KBM-7 (cell line): Measurements from ENCODE around the gene DENND1A.
"Not testable (repeated sequence)": the region's sequence is repeated elsewhere in the genome, so short reads cannot be mapped to it uniquely, and the experiment has no call there.

ENCODE experiments used
- DNase-seq: peaks from one replicate; pipeline ENCODE4 v3.0.0-alpha.2; 2015
- in situ Hi-C: fragments of 300-500 bp; cut with MboI; formaldehyde crosslinking; loops from 2 replicates; pipeline ENCODE4 v1.14.3; 2020; ENCODE audit warnings: low sequenced_read_pairs, low pct_unique_long_range_greater_than_20kb, mixed read lengths

The DENND1A gene

DNA sequence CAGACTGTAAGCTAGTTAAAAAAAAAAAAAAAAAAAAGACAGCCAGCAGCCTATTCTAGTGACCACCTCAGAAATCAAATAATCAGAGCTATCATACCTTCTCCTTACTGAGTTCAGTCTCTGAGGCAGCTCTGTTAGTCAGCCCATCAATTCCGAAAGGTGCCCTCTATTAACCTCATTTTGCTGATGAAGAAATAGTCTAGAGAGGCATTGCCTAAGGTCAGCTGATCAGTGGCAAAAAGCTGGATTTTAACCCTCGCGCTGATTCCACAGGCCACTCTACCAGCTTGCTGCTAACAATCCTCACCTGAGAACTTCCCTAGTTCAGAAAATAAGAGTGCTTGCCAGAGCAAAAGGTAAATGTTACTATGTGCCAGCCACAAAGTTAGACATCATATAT is 172.0 kb downstream of the DENND1A start:
- in situ Hi-C loops: no loop called here
- no peak for DNase-seq

DNA sequence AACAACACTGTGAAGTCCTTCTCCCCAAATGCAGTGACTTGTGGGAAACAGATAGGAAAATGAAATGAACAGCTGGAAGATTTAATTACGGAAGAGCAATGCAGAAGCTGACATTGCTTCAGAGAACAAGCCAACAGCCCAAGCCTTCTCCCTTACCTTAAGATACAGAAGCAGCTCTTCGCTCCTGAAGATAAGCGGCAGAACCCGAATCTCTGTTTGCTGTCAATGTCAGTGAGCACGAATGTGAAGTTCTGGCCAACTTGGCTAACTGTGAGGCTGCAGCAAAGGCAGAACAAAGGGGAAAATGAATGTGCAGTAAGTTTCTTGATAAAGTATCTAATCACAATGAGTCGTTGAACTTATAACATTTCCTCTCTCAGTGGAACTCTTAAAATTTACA is 172.4 kb downstream of the DENND1A start:
- no peak for DNase-seq
- in situ Hi-C loops: no loop called here

DNA sequence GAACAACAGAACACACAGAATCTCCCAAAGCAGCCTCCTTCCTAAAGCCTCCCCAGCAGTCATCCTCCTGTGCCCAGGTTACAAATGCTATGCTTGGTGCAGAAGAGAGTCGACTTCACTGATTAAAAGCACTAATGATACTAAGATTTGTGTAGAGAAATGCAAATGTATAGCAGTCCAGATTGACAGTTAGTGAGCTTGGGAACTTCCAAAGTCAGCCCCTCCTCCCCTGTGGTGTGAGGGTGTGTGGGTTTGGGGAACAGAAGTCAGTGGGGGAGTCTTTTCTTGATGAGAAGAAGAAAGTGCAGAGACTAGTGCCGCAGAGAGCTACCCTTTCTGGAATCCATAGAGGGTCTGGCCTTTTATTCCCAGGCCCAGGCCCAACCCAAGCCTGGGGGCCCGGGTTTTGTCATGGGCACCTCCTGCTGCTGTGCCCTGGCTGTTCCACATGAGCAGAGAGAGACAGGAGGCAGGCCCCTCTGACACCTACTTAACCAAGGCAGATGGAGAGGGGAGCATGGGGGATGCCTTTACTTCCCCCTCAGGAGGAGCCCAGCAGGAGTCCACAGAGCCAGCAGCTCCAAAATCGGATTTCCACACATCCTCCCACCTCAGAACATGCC is 173.3 kb downstream of the DENND1A start:
- in situ Hi-C loops: no loop called here
- no peak for DNase-seq

DNA sequence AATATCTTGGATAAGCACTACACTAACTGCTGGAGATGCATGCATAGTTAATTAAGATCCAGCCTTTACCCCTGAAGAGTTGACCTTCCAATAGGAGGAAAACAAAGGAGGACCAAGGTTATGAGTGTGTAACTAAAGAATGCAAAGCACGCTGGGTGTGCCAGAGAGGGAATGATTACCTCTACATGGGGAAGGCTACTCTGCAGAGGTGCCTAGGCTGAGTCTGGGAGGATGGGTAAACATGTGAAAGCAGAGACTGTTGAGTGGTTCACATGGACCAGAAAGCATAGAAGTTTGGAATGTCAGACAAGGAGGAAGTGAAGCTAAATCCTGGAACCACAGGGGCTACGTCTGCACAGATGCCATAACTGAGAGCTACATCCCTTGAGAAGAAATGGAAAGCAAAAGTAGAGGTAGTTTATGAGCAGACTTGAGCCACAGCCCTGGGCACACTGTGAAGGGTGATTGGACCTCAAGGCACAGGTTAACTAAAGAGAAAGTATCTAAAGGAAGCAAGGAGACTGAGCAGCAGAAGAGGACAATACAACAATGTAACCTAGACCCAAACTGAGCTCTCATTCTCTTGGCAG is 176.2 kb downstream of the DENND1A start:
- in situ Hi-C loops: no loop called here
- no peak for DNase-seq

DNA sequence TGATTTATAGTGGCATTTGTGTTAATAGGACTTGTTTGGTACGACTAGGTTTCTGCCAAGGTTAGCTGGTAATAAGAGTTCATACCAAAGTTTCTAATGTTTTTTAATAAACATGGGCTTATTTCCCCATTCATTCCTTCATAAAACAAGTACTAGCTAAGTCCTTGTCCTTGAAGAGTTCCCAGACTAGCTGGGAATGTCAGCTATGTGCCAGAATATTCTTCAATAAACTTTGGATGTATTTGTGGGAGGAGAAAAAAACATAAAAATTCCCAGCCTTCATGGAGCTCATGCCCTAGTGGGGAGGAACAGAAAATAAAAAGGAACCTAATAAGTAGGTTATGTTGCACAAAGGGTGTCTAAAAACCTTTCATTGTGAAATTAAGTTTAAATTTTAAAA is 176.9 kb downstream of the DENND1A start:
- in situ Hi-C loops: no loop called here
- DNase-seq: no peak

DNA sequence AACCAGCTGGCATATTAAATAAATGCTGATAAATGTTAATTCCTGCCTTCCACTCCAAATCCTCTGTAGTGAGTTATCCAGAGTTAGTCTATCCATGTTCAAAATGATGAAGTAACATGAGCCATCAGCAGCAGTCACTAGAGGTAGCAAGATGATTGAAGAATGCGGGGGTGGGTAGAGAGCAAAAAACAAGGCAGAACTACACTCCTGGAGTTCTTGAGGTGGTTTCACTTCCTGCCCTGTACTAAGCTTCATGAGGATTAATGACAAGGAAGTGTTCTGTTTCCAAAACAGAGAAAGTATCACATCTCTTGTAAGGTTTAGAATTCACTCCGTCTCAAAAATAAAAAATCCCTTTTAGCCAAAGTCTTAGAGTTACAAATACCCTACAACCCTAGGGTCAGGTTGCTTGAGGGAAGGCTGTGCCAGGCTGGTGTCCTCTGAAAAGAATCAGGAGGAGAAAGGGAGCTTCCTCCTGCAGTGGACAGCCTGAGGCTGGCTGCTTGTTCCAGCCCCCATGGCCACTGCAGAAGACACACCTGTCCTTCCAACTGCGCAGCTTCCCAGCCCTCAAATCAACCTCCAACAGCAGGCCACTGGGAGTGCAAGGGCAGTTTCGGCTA is 180.2 kb downstream of the DENND1A start:
- DNase-seq: peak; percentile 53
- in situ Hi-C loops: no loop called here

DNA sequence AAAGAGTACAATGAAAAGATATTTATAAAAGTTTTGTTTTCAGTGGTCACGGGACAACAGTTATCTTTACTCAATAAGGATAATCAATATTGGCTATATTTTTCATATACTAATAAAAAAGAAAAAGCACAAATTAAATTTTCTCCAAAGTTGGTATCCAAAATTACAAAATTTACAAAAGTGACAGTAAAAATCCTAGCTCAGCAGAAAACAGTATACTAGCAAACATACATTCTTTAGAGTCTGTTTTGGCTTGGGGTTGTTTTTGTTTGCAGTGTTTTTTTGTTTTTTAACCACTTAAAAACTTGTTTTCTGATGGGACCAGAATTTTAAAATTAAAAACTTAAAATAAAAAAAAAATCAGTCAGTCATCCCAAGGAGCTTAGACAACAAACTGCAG is 183.2 kb downstream of the DENND1A start:
- in situ Hi-C loops: no loop called here

DNA sequence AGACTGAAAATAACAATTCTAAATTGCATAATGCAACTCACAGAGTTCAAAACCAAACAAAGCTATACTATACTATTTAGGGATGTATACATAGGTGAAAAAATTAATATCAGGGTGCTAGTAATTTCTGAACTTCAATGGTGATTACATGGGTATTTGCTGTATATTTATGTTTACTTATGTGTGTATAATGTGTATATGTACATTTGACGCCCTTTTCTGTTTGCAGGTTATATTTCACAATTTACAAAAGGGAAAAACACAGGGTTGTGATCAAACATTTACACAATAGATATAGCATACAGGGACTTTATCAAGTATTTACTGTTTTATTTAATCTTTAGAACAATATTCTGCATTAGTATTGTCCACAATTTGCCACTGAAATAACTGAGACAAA is 184.0 kb downstream of the DENND1A start:
- DNase-seq: no peak
- in situ Hi-C loops: no loop called here

More for the DNA sequence above, 183.2 kb downstream of the DENND1A start:
- DNase-seq: no peak

DNA sequence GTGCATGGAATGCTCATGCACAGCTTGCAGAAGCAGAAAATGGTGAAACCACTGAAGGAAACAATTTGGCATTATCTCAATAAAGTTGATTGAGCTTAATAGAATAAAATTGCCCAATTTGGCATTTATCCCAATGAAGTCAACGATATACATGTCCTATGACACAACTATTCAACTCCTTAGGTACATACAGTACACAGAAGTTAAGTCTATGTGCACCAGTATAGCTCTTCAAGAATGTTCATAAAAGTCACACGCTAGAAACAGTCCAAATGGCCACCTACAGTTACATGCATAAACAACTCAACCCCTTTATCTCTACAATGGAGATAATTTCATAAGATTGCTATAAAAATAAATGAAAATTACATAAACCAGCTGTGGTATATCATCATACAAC is 184.5 kb downstream of the DENND1A start:
- in situ Hi-C loops: no loop called here

DNA sequence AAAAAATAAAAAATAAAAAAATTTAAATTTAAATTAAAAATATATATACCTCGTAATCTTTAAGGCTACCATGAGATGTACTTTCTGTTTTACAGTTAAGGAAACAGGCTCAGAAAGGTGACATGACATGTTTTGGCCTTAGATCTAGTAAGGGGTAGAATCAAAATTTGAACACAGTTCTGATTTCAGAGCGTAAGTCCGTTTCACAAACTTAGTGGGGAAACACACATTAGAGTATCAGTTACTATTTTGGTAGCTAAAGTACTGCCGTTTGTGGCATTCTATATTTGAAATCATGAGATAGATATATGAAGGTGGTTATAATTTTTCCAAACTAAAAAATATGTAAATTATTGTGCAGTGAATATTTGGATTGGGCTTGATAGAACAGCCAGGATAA is 186.2 kb downstream of the DENND1A start:
- DNase-seq: no peak
- in situ Hi-C loops: no loop called here

More for the DNA sequence above, 184.5 kb downstream of the DENND1A start:
- DNase-seq: no peak

DNA sequence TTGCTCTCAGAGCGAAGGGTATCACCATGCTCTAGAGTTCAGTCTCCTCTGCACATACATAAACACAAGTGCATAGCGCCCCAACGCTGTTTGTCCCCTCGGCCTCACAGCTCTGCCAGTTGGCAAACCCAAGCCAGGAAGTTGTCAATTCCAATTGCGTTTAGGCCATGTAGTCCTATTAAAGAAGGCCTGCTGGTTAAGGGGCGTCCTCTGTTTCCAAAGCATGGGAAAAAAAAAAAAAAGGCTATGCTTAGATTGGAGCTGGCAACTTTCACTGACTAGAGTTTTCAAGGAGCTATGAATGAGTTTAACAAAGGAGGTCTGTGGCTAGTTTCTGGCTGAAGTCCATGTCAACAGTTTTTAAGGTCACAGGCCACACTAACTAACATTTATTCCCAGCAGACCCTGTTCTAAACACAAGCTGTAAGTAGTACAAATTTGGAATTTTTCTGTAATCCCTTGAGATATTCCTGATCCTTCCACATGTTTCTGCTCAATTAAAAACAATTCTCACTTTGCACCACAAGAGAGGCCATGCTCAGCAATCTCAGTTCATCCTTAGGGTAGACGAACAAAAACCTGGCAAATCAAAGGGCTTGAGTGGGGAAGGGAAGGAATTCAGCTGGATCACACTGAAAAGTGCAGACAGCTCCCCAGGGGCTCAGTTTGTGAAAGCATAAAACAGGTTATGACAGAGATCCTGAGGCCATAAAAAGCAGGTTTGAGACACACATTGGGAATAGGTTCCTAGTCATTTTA is 187.7 kb downstream of the DENND1A start:
- no peak for DNase-seq
- in situ Hi-C loops: no loop called here

DNA sequence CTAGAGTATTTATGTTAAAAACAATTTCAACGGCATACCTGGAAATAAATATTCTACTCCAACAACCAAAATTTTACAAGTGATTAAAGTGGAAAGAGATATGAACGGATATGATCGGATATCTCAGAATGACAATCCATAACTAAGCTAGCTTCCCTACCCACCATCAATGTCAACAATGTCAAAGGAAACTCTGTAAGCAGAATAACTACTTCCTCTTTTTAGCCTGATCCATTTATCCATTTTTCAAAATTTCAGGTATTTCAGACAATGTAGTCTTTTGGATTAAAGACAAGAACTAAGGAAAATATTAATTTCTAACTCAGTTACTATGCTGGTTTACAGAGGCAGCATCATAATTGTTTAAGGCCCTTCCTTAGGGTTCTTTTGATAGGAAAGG is 188.7 kb downstream of the DENND1A start:
- in situ Hi-C loops: no loop called here
- DNase-seq: peak; percentile 62

DNA sequence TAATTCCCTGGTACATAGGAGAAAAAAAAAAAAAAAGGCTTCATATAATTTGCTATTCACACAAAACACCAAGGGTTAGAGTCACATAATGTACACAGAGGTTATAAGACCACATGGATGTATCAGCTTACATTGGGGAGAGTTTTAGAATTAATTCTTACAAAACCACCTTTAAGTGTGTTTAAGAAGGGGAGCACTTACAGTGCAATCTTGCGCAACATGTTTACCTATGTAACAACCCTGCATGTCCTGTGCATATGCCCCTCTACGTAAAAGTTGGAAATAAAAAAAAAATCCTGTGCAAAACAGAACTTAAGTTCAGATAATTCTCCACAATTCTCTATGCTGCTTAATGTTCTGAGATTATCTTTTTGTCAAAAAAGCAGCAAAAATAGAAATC is 190.0 kb downstream of the DENND1A start:
- no peak for DNase-seq
- in situ Hi-C loops: no loop called here

DNA sequence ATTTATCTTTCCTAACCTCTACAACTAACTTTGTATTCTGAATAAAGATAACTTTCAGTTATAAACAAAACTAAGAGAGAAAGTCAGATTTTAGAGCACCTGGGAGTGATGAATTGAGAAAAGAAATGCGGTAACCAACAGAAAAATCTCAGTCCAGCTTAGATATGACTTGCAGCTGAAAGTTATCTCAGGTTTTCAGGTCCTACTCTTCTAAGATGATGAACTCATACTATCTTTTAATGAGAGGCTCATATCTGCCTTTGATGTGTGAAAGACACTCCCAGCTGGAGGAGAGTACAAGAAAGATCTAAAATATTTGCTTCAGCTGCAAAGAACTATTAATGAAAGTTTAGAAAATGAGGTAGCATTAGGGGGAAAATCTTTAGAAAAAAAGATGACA is 190.5 kb downstream of the DENND1A start:
- in situ Hi-C loops: no loop called here
- no peak for DNase-seq

DNA sequence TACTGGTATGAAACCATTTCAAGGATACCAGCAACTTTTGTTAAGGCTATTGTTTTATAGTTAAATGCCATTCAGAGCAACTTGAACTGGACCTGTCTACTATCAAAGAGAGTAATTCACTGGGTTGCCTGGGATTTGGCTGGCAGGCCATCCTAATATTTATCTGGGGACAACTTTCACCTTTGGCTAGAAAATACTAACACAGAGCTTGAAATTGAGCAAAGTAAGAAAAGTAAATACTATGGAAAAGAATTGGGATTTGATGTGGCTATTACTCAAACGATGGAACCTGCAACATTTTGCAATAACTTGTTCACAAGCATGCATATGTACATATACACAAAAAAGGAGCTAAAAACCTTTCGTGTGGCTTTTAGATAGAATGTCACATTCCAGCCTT is 191.3 kb downstream of the DENND1A start:
- in situ Hi-C loops: no loop called here
- DNase-seq: no peak

DNA sequence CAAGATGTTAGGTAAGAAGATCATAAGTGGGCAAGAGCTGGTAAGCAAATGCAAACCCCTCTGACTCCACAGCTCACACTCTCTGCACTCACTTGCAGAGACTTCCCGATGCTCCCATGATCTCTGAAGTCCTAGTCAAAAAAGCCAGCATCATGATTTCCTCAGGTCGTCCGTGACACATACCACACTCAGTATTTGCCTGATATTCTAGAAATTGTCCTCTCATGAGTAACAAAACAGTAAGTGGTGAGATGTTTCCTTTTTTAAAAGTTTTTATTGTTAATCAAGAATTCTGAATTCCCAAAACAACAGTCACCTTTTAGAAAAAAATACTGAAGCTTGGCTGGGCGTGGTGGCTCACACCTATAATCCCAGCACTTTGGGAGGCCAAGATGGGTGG is 194.6 kb downstream of the DENND1A start:
- in situ Hi-C loops: no loop called here
- DNase-seq: no peak

DNA sequence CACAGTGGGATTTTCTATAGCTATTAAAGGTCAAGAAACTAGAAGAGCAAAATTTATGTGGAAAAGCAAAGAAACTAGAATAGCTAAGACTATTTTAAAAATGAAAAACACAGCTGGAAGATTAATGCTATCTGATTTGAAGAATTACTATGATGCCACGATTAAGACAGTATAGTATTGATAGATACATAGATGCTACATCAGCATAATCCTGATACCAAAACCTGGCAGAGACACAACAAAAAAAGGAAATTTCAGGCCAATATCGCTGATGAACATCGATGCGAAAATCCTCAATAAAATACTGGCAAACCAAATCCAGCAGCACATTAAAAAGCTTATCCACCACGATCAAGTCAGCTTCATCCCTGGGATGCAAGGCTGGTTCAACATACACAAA is 201.4 kb downstream of the DENND1A start:
- in situ Hi-C loops: not testable (repeated sequence)

DNA sequence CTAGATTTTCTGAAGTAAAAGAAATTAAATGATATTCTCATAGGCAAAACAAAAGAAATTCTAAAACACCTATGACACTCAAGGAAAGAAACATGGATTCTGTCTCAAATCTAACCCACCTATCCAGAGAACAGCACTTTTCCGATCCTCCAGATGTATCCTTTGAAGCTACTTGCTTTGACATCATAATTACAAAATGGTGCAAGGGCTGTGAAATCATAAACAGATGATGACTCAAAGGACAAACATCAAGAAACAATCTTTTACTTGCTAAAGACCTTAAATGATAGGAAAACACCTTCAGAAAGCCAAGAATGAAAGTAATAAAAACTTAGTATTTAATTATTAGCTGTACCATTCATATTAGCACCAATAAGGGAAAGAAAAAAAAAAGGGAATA is 202.6 kb downstream of the DENND1A start:
- in situ Hi-C loops: no loop called here

More for the DNA sequence above, 201.4 kb downstream of the DENND1A start:
- DNase-seq: not testable (repeated sequence)

DNA sequence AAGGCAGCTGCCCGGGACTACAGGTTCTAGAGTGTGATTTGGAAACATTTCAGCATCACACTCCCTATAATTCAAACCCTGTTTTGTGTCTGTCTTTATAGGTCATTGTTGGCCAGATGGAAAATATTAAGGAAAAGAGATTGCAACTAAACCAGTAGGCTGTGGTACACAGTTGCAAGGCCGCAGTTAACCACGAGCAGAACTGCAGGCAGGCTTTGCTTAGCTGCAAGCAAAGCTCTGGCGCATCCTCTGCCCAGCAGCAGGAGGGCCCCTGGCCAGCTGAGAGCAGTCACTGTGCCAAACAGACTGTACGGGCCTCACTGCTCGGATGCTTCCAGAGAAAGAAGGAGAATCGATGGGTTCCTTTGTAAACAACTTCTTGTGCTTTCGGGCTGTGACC is 204.5 kb downstream of the DENND1A start:
- no peak for DNase-seq
- in situ Hi-C loops: no loop called here

More for the DNA sequence above, 202.6 kb downstream of the DENND1A start:
- no peak for DNase-seq

DNA sequence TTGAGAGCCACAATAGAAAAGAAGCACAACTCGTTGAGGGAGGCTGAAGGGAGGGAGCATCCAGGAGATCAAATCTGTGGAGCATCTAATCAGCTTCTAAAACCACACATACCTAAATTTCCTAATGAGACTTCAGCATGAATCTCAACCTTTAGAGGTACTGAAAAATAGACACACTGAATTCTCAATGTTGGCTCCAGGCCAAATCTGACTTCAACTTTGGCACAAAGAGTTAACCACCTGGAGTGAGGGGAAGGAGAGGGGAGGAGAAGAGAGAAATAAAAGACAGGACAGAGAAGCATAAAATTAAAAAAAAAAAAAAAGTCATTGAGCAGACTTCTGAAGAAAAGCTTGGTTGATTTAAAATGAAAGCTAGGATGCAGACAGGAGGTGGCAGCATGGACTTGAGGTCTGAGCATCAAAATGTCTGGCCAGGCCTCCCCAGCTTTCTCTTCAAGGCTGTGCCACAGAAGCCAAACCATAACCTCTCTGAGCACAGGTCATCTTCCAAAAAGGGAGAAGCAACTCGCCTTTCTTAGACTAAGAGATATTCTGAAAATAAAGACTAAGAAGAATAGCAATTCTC is 205.6 kb downstream of the DENND1A start:
- DNase-seq: no peak
- in situ Hi-C loops: no loop called here
